HEK293 (cell line): Measurements from ENCODE around the gene PIGQ.

ENCODE experiments used
- CTCF ChIA-PET: fragments of 350-600 bp; formaldehyde crosslinking; extraction: SDS; loops from one replicate; lab custom pipeline; 2021; ENCODE audit warnings: antibody characterized with exemption; lab: Yijun Ruan, JAX
- POLR2A ChIA-PET: fragments of 300-600 bp; formaldehyde crosslinking; extraction: SDS; loops from one replicate; lab custom pipeline; 2020; ENCODE audit warnings: antibody characterized with exemption, inconsistent platforms; lab: Yijun Ruan, JAX
- H3K27ac ChIP-seq: fragments of 200-500 bp; sonication (Bioruptor generic); 2 replicates; pipeline ENCODE4 v1.5.1; 2014; ENCODE audit warnings: low read depth, low read length, control low read depth, inconsistent platforms; ENCODE audit errors: extremely low read depth
- H3K36me3 ChIP-seq, 2 experiments: fragments of 200-500 bp in 1 of 2; sonication (Bioruptor generic) in 1 of 2; 1 replicate in 1 of 2; 2 replicates in 1 of 2; pipeline ENCODE4 v1.5.1; 2014 to 2017; ENCODE audit warnings: inconsistent platforms in 2 of 2, low read length in 2 of 2; ENCODE audit not compliant: control insufficient read depth in 2 of 2, insufficient read depth in 1 of 2
- H3K4me1 ChIP-seq: fragments of 200-500 bp; sonication (Bioruptor generic); 2 replicates; pipeline ENCODE4 v1.5.1; 2014; ENCODE audit warnings: mild to moderate bottlenecking, low read length, inconsistent platforms; ENCODE audit not compliant: control insufficient read depth, insufficient read depth
- H3K4me3 ChIP-seq: 2 replicates; pipeline ENCODE4 v1.5.1; 2011; ENCODE audit warnings: low read depth, mild to moderate bottlenecking, control low read depth, low read length, moderate library complexity
- H3K9me3 ChIP-seq: fragments of 200-500 bp; sonication (Bioruptor generic); 2 replicates; pipeline ENCODE4 v1.5.1; 2014; ENCODE audit warnings: low read depth, low read length, inconsistent platforms; ENCODE audit not compliant: control insufficient read depth, insufficient read depth
- KLF9 ChIP-seq: fragments of 450-650 bp; formaldehyde crosslinking; IDR thresholded peaks from 2 replicates; pipeline ENCODE4 v1.5.1; 2016; ENCODE audit warnings: missing biosample characterization, missing genetic modification characterization, low read depth
- ZBTB21 ChIP-seq: fragments of 450-650 bp; formaldehyde crosslinking; IDR thresholded peaks from 2 replicates; pipeline ENCODE4 v1.5.1; 2017; ENCODE audit warnings: missing biosample characterization, missing genetic modification characterization
- ZEB2 ChIP-seq: fragments of 450-650 bp; formaldehyde crosslinking; IDR thresholded peaks from 2 replicates; pipeline ENCODE4 v1.5.1; 2016; ENCODE audit warnings: missing biosample characterization, missing genetic modification characterization
- ZFP41 ChIP-seq: fragments of 450-650 bp; formaldehyde crosslinking; IDR thresholded peaks from 2 replicates; pipeline ENCODE4 v1.5.1; 2016; ENCODE audit warnings: missing biosample characterization, missing genetic modification characterization, borderline replicate concordance
- ZNF133 ChIP-seq: fragments of 450-650 bp; formaldehyde crosslinking; IDR thresholded peaks from 2 replicates; pipeline ENCODE4 v1.5.1; 2016; ENCODE audit warnings: missing biosample characterization, missing genetic modification characterization
- ZNF155 ChIP-seq: fragments of 450-650 bp; formaldehyde crosslinking; IDR thresholded peaks from 2 replicates; pipeline ENCODE4 v1.5.1; 2016; ENCODE audit warnings: missing biosample characterization, missing genetic modification characterization
- ZNF211 ChIP-seq: fragments of 450-650 bp; formaldehyde crosslinking; IDR thresholded peaks from 2 replicates; pipeline ENCODE4 v1.5.1; 2016; ENCODE audit warnings: low read depth, missing biosample characterization, missing genetic modification characterization
- ZNF24 ChIP-seq: fragments of 450-650 bp; formaldehyde crosslinking; IDR thresholded peaks from 2 replicates; pipeline ENCODE4 v1.5.1; 2016; ENCODE audit warnings: missing biosample characterization, missing genetic modification characterization
- ZNF335 ChIP-seq: fragments of 450-650 bp; formaldehyde crosslinking; conservative IDR thresholded peaks from 2 replicates; pipeline ENCODE4 v1.5.1; 2016; ENCODE audit warnings: missing biosample characterization, missing genetic modification characterization
- ZNF366 ChIP-seq: fragments of 450-650 bp; formaldehyde crosslinking; conservative IDR thresholded peaks from 2 replicates; pipeline ENCODE4 v1.5.1; 2016; ENCODE audit warnings: missing biosample characterization, missing genetic modification characterization
- ZNF610 ChIP-seq: fragments of 450-650 bp; formaldehyde crosslinking; IDR thresholded peaks from 2 replicates; pipeline ENCODE4 v1.5.1; 2016; ENCODE audit warnings: missing biosample characterization, missing genetic modification characterization, borderline replicate concordance
- ZNF660 ChIP-seq: fragments of 450-650 bp; IDR thresholded peaks from 2 replicates; pipeline ENCODE4 v1.5.1; 2018; ENCODE audit warnings: missing biosample characterization, mild to moderate bottlenecking, missing genetic modification characterization
- ZNF664 ChIP-seq: fragments of 450-650 bp; formaldehyde crosslinking; IDR thresholded peaks from 2 replicates; pipeline ENCODE4 v1.5.1; 2016; ENCODE audit warnings: missing biosample characterization, missing genetic modification characterization
- ZNF76 ChIP-seq: fragments of 450-650 bp; formaldehyde crosslinking; IDR thresholded peaks from 2 replicates; pipeline ENCODE4; 2016; ENCODE audit warnings: low read depth, missing biosample characterization, missing genetic modification characterization, borderline replicate concordance
- ZNF843 ChIP-seq: fragments of 450-650 bp; formaldehyde crosslinking; IDR thresholded peaks from 2 replicates; pipeline ENCODE4 v1.5.1; 2016; ENCODE audit warnings: missing biosample characterization, missing genetic modification characterization
- TF ChIP-seq, protein P1 (sequence below): fragments of 450-650 bp; formaldehyde crosslinking; IDR thresholded peaks from 2 replicates; pipeline ENCODE4 v1.5.0; 2017; ENCODE audit warnings: missing biosample characterization, missing genetic modification characterization, borderline replicate concordance
- TF ChIP-seq, protein P2 (sequence below): fragments of 450-650 bp; formaldehyde crosslinking; IDR thresholded peaks from 2 replicates; pipeline ENCODE4 v1.5.1; 2017; ENCODE audit warnings: missing biosample characterization, missing genetic modification characterization
- TF ChIP-seq, protein P3 (sequence below): fragments of 450-650 bp; formaldehyde crosslinking; IDR thresholded peaks from 2 replicates; pipeline ENCODE4 v1.5.1; 2016; ENCODE audit warnings: missing biosample characterization, missing genetic modification characterization
- TF ChIP-seq, protein P4 (sequence below): fragments of 450-650 bp; formaldehyde crosslinking; conservative IDR thresholded peaks from 2 replicates; pipeline ENCODE4 v1.5.1; 2016; ENCODE audit warnings: low read depth, missing biosample characterization, missing genetic modification characterization
- TF ChIP-seq, protein P5 (sequence below): fragments of 450-650 bp; formaldehyde crosslinking; IDR thresholded peaks from 2 replicates; pipeline ENCODE4 v1.5.1; 2017; ENCODE audit warnings: missing biosample characterization, mild to moderate bottlenecking, missing genetic modification characterization, moderate library complexity
- TF ChIP-seq, protein P6 (sequence below): fragments of 450-650 bp; formaldehyde crosslinking; IDR thresholded peaks from 2 replicates; pipeline ENCODE4 v1.5.1; 2016; ENCODE audit warnings: missing biosample characterization, missing genetic modification characterization
- TF ChIP-seq, protein P7 (sequence below): fragments of 450-650 bp; formaldehyde crosslinking; IDR thresholded peaks from 2 replicates; pipeline ENCODE4 v1.5.1; 2016; ENCODE audit warnings: missing biosample characterization, missing genetic modification characterization

PIGQ gene

DNA sequence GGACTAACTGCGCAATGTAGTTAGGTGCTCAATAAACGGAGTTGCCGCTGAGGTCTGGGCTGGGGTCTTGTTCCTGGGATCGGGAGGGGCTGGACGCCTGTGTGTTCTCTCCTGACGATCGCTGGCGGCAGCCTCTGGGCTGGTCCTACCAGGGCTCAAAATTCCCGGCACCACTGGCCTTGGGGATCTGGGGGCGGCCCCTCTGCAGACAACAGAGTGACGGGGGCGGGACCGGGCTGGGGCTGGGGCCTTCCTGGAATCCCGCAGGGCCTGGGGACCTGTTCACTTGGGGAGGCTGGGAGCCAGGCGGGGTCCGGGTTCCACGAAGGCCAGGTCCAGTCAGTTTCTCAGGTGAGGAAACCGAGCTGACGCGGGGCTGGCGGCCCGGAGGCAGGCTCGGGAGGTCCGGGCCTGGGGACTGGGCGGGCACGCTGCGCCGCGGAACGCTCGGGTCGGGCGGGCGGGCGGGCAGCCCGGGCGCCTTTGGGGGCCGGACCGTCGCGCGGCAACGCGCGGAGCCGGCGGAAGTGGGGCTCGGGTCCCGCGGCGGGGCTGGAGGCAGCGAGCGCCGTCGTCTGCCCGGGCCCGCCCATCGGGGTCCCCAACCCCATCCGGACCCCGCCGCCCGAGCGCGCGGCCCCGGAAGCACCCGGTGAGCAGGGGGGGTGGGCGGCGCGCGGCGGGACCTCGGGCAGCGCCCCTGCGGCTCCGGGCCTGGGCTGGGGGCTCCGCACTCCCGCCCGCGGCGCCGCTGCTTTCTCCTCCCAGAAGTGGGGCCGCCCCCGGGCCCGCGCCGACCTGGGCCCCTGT is at the start of gene PIGQ:
PIGQ (plus strand) TSS at position 524 of the 810 bp plus-strand sequence. CDS start 4,107 bp downstream, outside the sequence.
- ChIA-PET POLR2A (interaction anchor here (0.5 to 1.2 kb wide), 3 partner anchors 19 to 199 kb away, joined by 3 to 4 read pairs (median 4); no protein-coding TSS in a partner anchor), CTCF (no interaction called here)
- Histone ChIP-seq H3K27ac (peak within 1 kb of the TSS; percentile 89), H3K9me3 (no peaks in the 10 kb centered on the region), H3K4me3 (peak within 1 kb of the TSS; percentile 60), H3K4me1 (peaks cover 10% of the 10 kb centered on the region), H3K36me3 (peaks cover 0 to 28% of the 10 kb centered on the region in 2 experiments; a peak in 1 of 3 replicates)
- TF ChIP-seq ZNF133 (tag by site-specific recombination) (no peak), ZNF610 (tag by site-specific recombination) (no peak), ZFP41 (no peak), ZNF335 (tag by site-specific recombination) (peak; percentile 21), ZNF366 (tag by site-specific recombination) (no peak), ZNF660 (tag by site-specific recombination) (no peak), ZNF664 (tag by site-specific recombination) (peak; percentile 73), ZNF211 (tag by site-specific recombination) (no peak), ZBTB21 (tag by site-specific recombination) (no peak), ZNF155 (tag by site-specific recombination) (no peak), KLF9 (tag by site-specific recombination) (peak; percentile 69), ZNF843 (tag by site-specific recombination) (no peak), ZEB2 (tag by site-specific recombination) (no peak), ZNF24 (no peak), ZNF76 (peak; percentile 41; the same call in 1 of the 2 replicates)
- TF ChIP-seq, protein P1, sequence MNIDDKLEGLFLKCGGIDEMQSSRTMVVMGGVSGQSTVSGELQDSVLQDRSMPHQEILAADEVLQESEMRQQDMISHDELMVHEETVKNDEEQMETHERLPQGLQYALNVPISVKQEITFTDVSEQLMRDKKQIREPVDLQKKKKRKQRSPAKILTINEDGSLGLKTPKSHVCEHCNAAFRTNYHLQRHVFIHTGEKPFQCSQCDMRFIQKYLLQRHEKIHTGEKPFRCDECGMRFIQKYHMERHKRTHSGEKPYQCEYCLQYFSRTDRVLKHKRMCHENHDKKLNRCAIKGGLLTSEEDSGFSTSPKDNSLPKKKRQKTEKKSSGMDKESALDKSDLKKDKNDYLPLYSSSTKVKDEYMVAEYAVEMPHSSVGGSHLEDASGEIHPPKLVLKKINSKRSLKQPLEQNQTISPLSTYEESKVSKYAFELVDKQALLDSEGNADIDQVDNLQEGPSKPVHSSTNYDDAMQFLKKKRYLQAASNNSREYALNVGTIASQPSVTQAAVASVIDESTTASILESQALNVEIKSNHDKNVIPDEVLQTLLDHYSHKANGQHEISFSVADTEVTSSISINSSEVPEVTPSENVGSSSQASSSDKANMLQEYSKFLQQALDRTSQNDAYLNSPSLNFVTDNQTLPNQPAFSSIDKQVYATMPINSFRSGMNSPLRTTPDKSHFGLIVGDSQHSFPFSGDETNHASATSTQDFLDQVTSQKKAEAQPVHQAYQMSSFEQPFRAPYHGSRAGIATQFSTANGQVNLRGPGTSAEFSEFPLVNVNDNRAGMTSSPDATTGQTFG (tag by site-specific recombination): no peak
- TF ChIP-seq, protein P2, sequence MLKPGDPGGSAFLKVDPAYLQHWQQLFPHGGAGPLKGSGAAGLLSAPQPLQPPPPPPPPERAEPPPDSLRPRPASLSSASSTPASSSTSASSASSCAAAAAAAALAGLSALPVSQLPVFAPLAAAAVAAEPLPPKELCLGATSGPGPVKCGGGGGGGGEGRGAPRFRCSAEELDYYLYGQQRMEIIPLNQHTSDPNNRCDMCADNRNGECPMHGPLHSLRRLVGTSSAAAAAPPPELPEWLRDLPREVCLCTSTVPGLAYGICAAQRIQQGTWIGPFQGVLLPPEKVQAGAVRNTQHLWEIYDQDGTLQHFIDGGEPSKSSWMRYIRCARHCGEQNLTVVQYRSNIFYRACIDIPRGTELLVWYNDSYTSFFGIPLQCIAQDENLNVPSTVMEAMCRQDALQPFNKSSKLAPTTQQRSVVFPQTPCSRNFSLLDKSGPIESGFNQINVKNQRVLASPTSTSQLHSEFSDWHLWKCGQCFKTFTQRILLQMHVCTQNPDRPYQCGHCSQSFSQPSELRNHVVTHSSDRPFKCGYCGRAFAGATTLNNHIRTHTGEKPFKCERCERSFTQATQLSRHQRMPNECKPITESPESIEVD (tag by site-specific recombination): no peak
- TF ChIP-seq, protein P3, sequence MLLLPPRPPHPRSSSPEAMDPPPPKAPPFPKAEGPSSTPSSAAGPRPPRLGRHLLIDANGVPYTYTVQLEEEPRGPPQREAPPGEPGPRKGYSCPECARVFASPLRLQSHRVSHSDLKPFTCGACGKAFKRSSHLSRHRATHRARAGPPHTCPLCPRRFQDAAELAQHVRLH (tag by site-specific recombination): no peak
- TF ChIP-seq, protein P4, sequence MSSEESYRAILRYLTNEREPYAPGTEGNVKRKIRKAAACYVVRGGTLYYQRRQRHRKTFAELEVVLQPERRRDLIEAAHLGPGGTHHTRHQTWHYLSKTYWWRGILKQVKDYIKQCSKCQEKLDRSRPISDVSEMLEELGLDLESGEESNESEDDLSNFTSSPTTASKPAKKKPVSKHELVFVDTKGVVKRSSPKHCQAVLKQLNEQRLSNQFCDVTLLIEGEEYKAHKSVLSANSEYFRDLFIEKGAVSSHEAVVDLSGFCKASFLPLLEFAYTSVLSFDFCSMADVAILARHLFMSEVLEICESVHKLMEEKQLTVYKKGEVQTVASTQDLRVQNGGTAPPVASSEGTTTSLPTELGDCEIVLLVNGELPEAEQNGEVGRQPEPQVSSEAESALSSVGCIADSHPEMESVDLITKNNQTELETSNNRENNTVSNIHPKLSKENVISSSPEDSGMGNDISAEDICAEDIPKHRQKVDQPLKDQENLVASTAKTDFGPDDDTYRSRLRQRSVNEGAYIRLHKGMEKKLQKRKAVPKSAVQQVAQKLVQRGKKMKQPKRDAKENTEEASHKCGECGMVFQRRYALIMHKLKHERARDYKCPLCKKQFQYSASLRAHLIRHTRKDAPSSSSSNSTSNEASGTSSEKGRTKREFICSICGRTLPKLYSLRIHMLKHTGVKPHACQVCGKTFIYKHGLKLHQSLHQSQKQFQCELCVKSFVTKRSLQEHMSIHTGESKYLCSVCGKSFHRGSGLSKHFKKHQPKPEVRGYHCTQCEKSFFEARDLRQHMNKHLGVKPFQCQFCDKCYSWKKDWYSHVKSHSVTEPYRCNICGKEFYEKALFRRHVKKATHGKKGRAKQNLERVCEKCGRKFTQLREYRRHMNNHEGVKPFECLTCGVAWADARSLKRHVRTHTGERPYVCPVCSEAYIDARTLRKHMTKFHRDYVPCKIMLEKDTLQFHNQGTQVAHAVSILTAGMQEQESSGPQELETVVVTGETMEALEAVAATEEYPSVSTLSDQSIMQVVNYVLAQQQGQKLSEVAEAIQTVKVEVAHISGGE (tag by site-specific recombination): peak; percentile 86
- TF ChIP-seq, protein P5, sequence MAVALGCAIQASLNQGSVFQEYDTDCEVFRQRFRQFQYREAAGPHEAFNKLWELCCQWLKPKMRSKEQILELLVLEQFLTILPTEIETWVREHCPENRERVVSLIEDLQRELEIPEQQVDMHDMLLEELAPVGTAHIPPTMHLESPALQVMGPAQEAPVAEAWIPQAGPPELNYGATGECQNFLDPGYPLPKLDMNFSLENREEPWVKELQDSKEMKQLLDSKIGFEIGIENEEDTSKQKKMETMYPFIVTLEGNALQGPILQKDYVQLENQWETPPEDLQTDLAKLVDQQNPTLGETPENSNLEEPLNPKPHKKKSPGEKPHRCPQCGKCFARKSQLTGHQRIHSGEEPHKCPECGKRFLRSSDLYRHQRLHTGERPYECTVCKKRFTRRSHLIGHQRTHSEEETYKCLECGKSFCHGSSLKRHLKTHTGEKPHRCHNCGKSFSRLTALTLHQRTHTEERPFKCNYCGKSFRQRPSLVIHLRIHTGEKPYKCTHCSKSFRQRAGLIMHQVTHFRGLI (tag by site-specific recombination): no peak
- TF ChIP-seq, protein P6, sequence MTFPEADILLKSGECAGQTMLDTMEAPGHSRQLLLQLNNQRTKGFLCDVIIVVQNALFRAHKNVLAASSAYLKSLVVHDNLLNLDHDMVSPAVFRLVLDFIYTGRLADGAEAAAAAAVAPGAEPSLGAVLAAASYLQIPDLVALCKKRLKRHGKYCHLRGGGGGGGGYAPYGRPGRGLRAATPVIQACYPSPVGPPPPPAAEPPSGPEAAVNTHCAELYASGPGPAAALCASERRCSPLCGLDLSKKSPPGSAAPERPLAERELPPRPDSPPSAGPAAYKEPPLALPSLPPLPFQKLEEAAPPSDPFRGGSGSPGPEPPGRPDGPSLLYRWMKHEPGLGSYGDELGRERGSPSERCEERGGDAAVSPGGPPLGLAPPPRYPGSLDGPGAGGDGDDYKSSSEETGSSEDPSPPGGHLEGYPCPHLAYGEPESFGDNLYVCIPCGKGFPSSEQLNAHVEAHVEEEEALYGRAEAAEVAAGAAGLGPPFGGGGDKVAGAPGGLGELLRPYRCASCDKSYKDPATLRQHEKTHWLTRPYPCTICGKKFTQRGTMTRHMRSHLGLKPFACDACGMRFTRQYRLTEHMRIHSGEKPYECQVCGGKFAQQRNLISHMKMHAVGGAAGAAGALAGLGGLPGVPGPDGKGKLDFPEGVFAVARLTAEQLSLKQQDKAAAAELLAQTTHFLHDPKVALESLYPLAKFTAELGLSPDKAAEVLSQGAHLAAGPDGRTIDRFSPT (tag by site-specific recombination): no peak
- TF ChIP-seq, protein P7, sequence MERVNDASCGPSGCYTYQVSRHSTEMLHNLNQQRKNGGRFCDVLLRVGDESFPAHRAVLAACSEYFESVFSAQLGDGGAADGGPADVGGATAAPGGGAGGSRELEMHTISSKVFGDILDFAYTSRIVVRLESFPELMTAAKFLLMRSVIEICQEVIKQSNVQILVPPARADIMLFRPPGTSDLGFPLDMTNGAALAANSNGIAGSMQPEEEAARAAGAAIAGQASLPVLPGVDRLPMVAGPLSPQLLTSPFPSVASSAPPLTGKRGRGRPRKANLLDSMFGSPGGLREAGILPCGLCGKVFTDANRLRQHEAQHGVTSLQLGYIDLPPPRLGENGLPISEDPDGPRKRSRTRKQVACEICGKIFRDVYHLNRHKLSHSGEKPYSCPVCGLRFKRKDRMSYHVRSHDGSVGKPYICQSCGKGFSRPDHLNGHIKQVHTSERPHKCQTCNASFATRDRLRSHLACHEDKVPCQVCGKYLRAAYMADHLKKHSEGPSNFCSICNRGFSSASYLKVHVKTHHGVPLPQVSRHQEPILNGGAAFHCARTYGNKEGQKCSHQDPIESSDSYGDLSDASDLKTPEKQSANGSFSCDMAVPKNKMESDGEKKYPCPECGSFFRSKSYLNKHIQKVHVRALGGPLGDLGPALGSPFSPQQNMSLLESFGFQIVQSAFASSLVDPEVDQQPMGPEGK (tag by site-specific recombination): peak; percentile 61; the same call in 1 of the 2 replicates
